Colonic mucosa (tissue), 4 donors: ENCODE results near the gene TMC3. TPM values are rescaled to one million over a fixed set of nuclear protein-coding genes. Genes with fewer than 3 reads are reported as not detected.
A peak's percentile ranks its signal among the peaks of the same experiment; 100 is the strongest.

Experiments
- DNase-seq: peaks from one replicate; pipeline ENCODE4 v3.0.0-alpha.2; 2020
- H3K27ac ChIP-seq: fragments of 200-600 bp; one replicate; pipeline ENCODE4 v1.8.0; 2021
- H3K27me3 ChIP-seq: fragments of 200-600 bp; one replicate; pipeline ENCODE4 v1.8.0; 2021
- H3K36me3 ChIP-seq: fragments of 200-600 bp; one replicate; pipeline ENCODE4 v1.8.0; 2021
- H3K4me1 ChIP-seq: fragments of 200-600 bp; one replicate; pipeline ENCODE4 v1.8.0; 2021; ENCODE audit warnings: mild to moderate bottlenecking
- H3K4me3 ChIP-seq: fragments of 200-600 bp; one replicate; pipeline ENCODE4 v1.8.0; 2021
- H3K9ac ChIP-seq, 2 donors: one replicate each; pipeline ENCODE4 v1.7.0; 2013; ENCODE audit warnings: control low read depth in 2 of 2, low read depth in 2 of 2, low read length in 2 of 2
- H3K9me3 ChIP-seq: fragments of 200-600 bp; one replicate; pipeline ENCODE4 v1.8.0; 2021
- intact Hi-C: fragments of 100-400 bp; cut with DNase I; formaldehyde crosslinking; loops from one replicate; pipeline ENCODE4 v1.14.1; 2022
- total RNA-seq, 2 donors: library from RNA; stranded (reverse); fragmentation: NEBNext Ultra II Directional in 1 of 2; extraction: Animal tissue kit (Norgen Biotek cat#: 25700) in 1 of 2; gene quantifications; one replicate each; pipeline ENCODE4 v1.2.1, GENCODE V29; 2021
- TF ChIP-seq, protein P1 (sequence below): fragments of 200-600 bp; IDR thresholded peaks from one replicate; pipeline ENCODE4 v1.8.0; 2022; ENCODE audit warnings: antibody characterized with exemption, mild to moderate bottlenecking
- donor health status: healthy.
- donor health status: DM: no; HTN: no; CAD: no.
- donor health status: DM: no; HTN: no; CAD: no.

TMC3 gene
- total RNA-seq, 2 donors from 2014 or later: 0.08 TPM; not detected in 1

GRCh38 chr15:81407176-81407575, 33.2 kb upstream of the TMC3 start:
- intact Hi-C loops: loop anchor here (10.0 kb wide), 2 partner anchors 62 to 292 kb away; no protein-coding TSS in a partner anchor
- no peaks in the 10 kb centered on the region for H3K36me3 ChIP-seq
- TF ChIP-seq, protein P1, sequence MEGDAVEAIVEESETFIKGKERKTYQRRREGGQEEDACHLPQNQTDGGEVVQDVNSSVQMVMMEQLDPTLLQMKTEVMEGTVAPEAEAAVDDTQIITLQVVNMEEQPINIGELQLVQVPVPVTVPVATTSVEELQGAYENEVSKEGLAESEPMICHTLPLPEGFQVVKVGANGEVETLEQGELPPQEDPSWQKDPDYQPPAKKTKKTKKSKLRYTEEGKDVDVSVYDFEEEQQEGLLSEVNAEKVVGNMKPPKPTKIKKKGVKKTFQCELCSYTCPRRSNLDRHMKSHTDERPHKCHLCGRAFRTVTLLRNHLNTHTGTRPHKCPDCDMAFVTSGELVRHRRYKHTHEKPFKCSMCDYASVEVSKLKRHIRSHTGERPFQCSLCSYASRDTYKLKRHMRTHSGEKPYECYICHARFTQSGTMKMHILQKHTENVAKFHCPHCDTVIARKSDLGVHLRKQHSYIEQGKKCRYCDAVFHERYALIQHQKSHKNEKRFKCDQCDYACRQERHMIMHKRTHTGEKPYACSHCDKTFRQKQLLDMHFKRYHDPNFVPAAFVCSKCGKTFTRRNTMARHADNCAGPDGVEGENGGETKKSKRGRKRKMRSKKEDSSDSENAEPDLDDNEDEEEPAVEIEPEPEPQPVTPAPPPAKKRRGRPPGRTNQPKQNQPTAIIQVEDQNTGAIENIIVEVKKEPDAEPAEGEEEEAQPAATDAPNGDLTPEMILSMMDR: no peak

GRCh38 chr15:81400640-81401236, 26.7 kb upstream of the TMC3 start:
- Histone ChIP-seq H3K4me3 (no peak overlapping the region), H3K9ac (no peak overlapping the region), H3K9me3 (no peaks in the 10 kb centered on the region), H3K4me1 (peaks cover 2% of the 10 kb centered on the region), H3K36me3 (no peaks in the 10 kb centered on the region), H3K27ac (no peak overlapping the region), H3K27me3 (no peaks in the 10 kb centered on the region)
- TF ChIP-seq, protein P1: peak; percentile 81
- no peak for DNase-seq
- intact Hi-C loops: loop anchor here (2.0 to 10.0 kb wide), 3 partner anchors 56 to 286 kb away; no protein-coding TSS in a partner anchor

More at GRCh38 chr15:81407176-81407575, 33.2 kb upstream of the TMC3 start:
- no peak overlapping the region for H3K9ac ChIP-seq
- H3K4me1 ChIP-seq: no peaks in the 10 kb centered on the region
- H3K27ac ChIP-seq: no peak overlapping the region
- no peaks in the 10 kb centered on the region for H3K9me3 ChIP-seq
- H3K27me3 ChIP-seq: no peaks in the 10 kb centered on the region
- no peak for DNase-seq
- no peak overlapping the region for H3K4me3 ChIP-seq

DNA sequence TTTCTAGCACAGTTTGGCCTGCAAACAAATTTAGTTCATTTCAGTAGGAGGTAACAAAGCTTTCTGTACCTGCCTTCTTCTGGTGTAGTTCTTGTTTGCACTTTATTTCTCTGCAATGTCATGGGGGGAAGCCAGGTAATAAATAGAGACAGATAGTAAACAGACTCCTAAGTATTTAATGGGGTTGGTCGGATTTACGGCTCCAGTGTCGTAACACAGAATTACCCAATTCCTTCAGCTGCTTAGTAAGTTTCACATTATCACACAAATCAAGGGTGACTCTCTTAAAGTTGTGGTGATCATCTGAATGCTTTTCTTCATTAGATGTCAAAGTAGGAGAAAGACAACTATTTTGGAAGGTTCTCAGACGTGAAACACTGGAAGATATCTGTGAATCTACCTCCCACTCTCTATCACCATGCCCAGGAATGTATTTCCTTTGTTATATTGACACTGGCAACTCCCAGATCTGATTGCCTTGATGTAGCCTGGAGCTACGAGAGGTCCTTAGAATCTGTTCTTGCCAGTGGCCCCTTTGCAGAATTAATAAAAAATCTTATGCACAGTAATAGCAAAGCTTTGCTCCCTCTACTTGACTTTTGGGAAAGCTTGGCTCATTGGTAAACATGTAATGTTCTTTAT, 25.0 kb upstream of the TMC3 start:
- H3K27ac ChIP-seq: peak overlapping the region; percentile 13
- no peaks in the 10 kb centered on the region for H3K36me3 ChIP-seq
- no peak overlapping the region for H3K4me3 ChIP-seq
- intact Hi-C loops: no loop called here
- TF ChIP-seq, protein P1: no peak
- H3K9ac ChIP-seq: no peak overlapping the region
- H3K9me3 ChIP-seq: no peaks in the 10 kb centered on the region
- no peaks in the 10 kb centered on the region for H3K27me3 ChIP-seq
- H3K4me1 ChIP-seq: peaks cover 2% of the 10 kb centered on the region
- no peak for DNase-seq

- TF ChIP-seq, protein P1: no peak
- H3K4me3 ChIP-seq: no peak overlapping the region
- no peak overlapping the region for H3K9ac ChIP-seq
- no peaks in the 10 kb centered on the region for H3K27me3 ChIP-seq
- no peaks in the 10 kb centered on the region for H3K9me3 ChIP-seq
- H3K27ac ChIP-seq: no peak overlapping the region
- peaks cover 2% of the 10 kb centered on the region for H3K4me1 ChIP-seq
- no peak for DNase-seq
- intact Hi-C loops: no loop called here
- no peaks in the 10 kb centered on the region for H3K36me3 ChIP-seq
Measured at GRCh38 chr15:81398456-81398855, 24.4 kb upstream of the TMC3 start.

DNA sequence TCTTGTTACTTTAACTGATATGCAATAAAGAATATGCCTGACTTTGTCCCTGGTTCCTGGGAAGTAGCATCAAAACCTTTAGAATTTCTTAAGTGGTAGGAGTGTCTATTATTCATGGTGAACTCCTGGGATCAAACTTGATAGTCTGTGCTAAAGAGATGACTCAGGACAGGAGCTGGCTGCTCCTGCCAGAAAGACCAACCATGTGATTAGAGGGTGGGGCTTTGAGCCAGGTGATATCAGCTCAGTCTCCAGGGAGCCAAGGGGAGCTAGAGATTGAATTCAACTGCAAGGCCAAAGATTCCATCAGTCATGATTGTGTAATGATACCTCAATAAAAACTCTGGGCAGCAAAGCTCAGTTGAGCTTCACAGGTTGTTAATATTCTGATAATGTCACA, 20.6 kb upstream of the TMC3 start:
- TF ChIP-seq, protein P1: no peak
- peak; percentile 39 for DNase-seq
- Histone ChIP-seq H3K36me3 (no peaks in the 10 kb centered on the region), H3K27me3 (no peaks in the 10 kb centered on the region), H3K4me1 (peaks cover 2% of the 10 kb centered on the region), H3K9me3 (no peaks in the 10 kb centered on the region), H3K4me3 (no peak overlapping the region), H3K9ac (no peak overlapping the region), H3K27ac (no peak overlapping the region)
- intact Hi-C loops: no loop called here
